ENCODE results near the gene MRTO4. TPM values are rescaled to one million over a fixed set of nuclear protein-coding genes. Genes with fewer than 3 reads are reported as not detected.
"Not testable (repeated sequence)": the region's sequence is repeated elsewhere in the genome, so short reads cannot be mapped to it uniquely, and the experiment has no call there.

MRTO4 gene
- total RNA-seq, 2 experiments from 2014 or later = 60.0 to 66.0 TPM

DNA sequence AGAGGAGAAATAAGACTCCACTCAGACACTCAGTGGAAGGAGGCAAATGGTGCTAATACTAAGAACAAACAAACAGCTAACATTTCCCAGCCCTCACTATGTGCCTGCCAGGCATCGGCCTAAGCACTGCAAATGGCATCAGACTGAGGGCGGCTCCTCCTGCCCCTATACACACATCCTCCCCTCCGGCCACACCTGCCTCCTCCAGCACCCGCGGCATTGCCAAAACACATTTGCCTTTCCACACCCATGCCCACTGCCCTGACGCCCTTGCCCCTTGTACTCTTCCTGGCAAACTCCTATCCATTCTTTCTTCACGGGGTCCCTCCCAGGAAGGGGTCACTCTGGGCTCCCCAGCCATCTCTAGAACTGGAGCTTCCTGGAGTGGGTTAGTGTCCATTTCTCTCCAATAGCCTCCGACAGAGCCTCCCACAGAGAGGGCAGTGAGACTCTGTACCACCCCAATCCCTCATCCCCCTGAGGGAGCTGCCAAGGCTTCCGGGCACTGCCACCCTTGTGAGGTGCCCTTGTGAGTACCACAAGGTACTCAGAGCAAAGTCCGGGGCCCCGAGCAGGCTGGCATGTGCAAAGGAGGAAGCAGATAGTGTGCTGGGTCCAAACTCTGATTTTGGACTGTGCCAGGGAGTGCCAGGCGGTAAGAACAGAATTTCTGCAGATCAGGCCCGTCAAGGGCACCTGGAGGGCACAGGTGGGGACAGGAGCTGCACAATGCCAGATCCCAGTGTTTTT is 36.0 kb downstream of the MRTO4 start:
- no peak overlapping the region for H3K27ac ChIP-seq (ENCODE audit: low read depth, low read length, poor library complexity, severe bottlenecking)
- 0 out of 2 replicates have a peak, but pooled peaks cover under 1% of the 10 kb centered on the region for H3K9me3 ChIP-seq (ENCODE audit: low read length)
- POLR2A ChIA-PET = no interaction called here
- no peaks in the 10 kb centered on the region for H3K4me1 ChIP-seq (ENCODE audit: insufficient read depth, low read length, poor library complexity, severe bottlenecking)
- TF ChIP-seq EZH2phosphoT487 (IDR thresholded peaks at IDR 0.05; ENCODE audit: borderline replicate concordance, low read depth, low read length) (no peak), CTCF (conservative IDR thresholded peaks at IDR 0.05; ENCODE audit: low read length) (no peak)
- H3K4me2 ChIP-seq (ENCODE audit: low read length) = no peak overlapping the region
- no peaks in the 10 kb centered on the region; the same call in 1 of the 2 replicates for H3K36me3 ChIP-seq (ENCODE audit: insufficient read depth, low read length)
- no peaks in the 10 kb centered on the region for H3K9me2 ChIP-seq (ENCODE audit: insufficient read depth, low read length)
- no peak overlapping the region for H3K4me3 ChIP-seq (ENCODE audit: low read depth, low read length, poor library complexity, severe bottlenecking)
- no peaks in the 10 kb centered on the region for H3K79me2 ChIP-seq (ENCODE audit: insufficient read depth, low read depth, low read length)
- intact Hi-C loops (cut with micrococcal nuclease; ENCODE audit: unreplicated experiment) = no loop called here
- CTCF ChIA-PET (ENCODE audit: unreplicated experiment) = no interaction called here
- no peaks in the 10 kb centered on the region for H4K20me1 ChIP-seq (ENCODE audit: insufficient read depth, low read length)
- no TSS peak for BruUV-seq (replicated peaks)
- no peak for DNase-seq (ENCODE audit: low spot score)
- no peak overlapping the region for H2AFZ ChIP-seq (ENCODE audit: low read length)

- H4K20me1 ChIP-seq (ENCODE audit: insufficient read depth, low read length); H3K4me3 ChIP-seq (ENCODE audit: low read depth, low read length, poor library complexity, severe bottlenecking); DNase-seq (ENCODE audit: low spot score); H3K79me2 ChIP-seq (ENCODE audit: insufficient read depth, low read depth, low read length); H3K4me1 ChIP-seq (ENCODE audit: insufficient read depth, low read length, poor library complexity, severe bottlenecking); POLR2A ChIA-PET; CTCF ChIA-PET (ENCODE audit: unreplicated experiment); H3K27ac ChIP-seq (ENCODE audit: low read depth, low read length, poor library complexity, severe bottlenecking); H2AFZ ChIP-seq (ENCODE audit: low read length); H3K36me3 ChIP-seq (ENCODE audit: insufficient read depth, low read length); H3K4me2 ChIP-seq (ENCODE audit: low read length); H3K9me2 ChIP-seq (ENCODE audit: insufficient read depth, low read length); intact Hi-C loops (cut with micrococcal nuclease; ENCODE audit: unreplicated experiment); BruUV-seq (replicated peaks): not testable (repeated sequence)
- H3K9me3 ChIP-seq (ENCODE audit: low read length) = peaks cover 11% of the 10 kb centered on the region
Observed at GRCh38 chr1:19288324-19289241, 37.0 kb downstream of the MRTO4 start, which contains the start of gene AKR7A3. TSS of gene AKR7A3 (minus strand) at chr1:19288770. CDS start at chr1:19288709, 61 bp downstream.

DNA sequence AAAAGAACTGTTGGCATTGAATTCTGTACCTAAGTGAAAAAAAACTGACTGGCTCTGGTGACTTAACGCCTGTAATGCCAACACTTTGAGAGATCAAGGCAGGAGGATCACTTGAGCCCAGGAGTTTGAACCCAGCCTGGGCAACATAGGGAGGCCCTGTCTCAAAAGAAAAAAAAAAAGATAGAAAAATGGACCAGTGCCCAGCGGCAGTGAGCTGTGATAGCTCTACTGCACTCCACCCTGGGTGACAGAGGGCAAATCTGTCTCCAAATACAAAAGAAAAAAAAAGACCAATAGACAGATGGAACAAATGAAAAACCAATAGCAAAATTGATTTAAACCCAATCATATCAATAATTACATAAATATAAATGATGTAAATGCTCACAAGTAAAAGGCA is 37.6 kb downstream of the MRTO4 start:
- no peak overlapping the region for H3K4me2 ChIP-seq (ENCODE audit: low read length)
- H3K9me2 ChIP-seq (ENCODE audit: insufficient read depth, low read length) = no peaks in the 10 kb centered on the region
- no peak overlapping the region for H3K27ac ChIP-seq (ENCODE audit: low read depth, low read length, poor library complexity, severe bottlenecking)
- ChIA-PET POLR2A (no interaction called here), CTCF (ENCODE audit: unreplicated experiment) (no interaction called here)
- H3K79me2 ChIP-seq (ENCODE audit: insufficient read depth, low read depth, low read length) = no peaks in the 10 kb centered on the region
- peaks cover 14% of the 10 kb centered on the region for H3K9me3 ChIP-seq (ENCODE audit: low read length)
- no peaks in the 10 kb centered on the region; the same call in 1 of the 2 replicates for H3K36me3 ChIP-seq (ENCODE audit: insufficient read depth, low read length)
- no peak overlapping the region for H2AFZ ChIP-seq (ENCODE audit: low read length)
- no TSS peak for BruUV-seq (replicated peaks)
- intact Hi-C loops (cut with micrococcal nuclease; ENCODE audit: unreplicated experiment) = no loop called here
- no peak for TF ChIP-seq CTCF (conservative IDR thresholded peaks at IDR 0.05; ENCODE audit: low read length)
- no peak for TF ChIP-seq EZH2phosphoT487 (IDR thresholded peaks at IDR 0.05; ENCODE audit: borderline replicate concordance, low read depth, low read length)
- H3K4me1 ChIP-seq (ENCODE audit: insufficient read depth, low read length, poor library complexity, severe bottlenecking) = no peaks in the 10 kb centered on the region
- H3K4me3 ChIP-seq (ENCODE audit: low read depth, low read length, poor library complexity, severe bottlenecking) = no peak overlapping the region
- no peaks in the 10 kb centered on the region for H4K20me1 ChIP-seq (ENCODE audit: insufficient read depth, low read length)
- DNase-seq (ENCODE audit: low spot score) = no peak
